ENCODE measurements around the gene HAL.

Gene HAL

DNA sequence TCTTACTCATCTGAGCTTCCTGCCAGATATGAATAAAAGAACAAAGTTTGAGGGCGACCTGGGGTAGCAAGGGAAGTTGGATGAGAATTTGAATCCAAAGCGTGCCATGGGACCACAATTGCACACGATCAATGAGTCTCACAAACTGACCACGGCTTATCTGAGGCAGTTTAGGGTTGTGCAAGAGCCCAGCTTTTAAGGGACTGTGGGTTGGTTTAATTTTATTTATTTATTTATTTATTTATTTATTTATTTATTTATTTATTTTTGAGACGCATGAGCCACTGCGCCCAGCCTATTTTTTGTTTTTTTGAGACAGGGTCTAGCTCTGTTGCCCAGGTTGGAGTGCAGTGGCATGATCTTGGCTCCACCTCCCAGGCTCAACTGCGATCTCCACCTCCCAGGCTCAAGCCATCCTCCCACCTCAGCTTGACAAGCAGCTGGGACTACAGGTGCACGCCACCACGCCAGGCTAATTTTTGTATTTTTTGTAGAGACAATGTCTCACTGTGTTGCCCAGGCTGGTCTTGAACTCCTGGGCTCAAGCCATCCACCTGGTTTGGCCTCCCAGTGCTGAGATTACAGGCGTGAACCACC lies 51.9 kb downstream of the HAL start (continued):
- TF ChIP-seq ZNF354C (tag by site-specific recombination; IDR thresholded peaks at IDR 0.05; ENCODE audit: borderline replicate concordance, low read depth) (0 out of 2 replicates have a peak, but pooled peaks have one; percentile 33), ZNF112 (tag by site-specific recombination; IDR thresholded peaks at IDR 0.05) (no peak), ZNF791 (tag by site-specific recombination; IDR thresholded peaks at IDR 0.05) (peak; percentile 54; the same call in 1 of the 2 replicates), SCRT2 (tag by site-specific recombination; IDR thresholded peaks at IDR 0.05) (no peak), ZNF629 (tag by site-specific recombination; IDR thresholded peaks at IDR 0.05) (peak; percentile 37), ZNF292 (tag by site-specific recombination; IDR thresholded peaks at IDR 0.05; ENCODE audit: borderline replicate concordance, low read depth) (peak; percentile 90; the same call in 1 of the 2 replicates), ZNF623 (tag by site-specific recombination; IDR thresholded peaks at IDR 0.05) (peak; percentile 81)
- TF ChIP-seq, protein P1, sequence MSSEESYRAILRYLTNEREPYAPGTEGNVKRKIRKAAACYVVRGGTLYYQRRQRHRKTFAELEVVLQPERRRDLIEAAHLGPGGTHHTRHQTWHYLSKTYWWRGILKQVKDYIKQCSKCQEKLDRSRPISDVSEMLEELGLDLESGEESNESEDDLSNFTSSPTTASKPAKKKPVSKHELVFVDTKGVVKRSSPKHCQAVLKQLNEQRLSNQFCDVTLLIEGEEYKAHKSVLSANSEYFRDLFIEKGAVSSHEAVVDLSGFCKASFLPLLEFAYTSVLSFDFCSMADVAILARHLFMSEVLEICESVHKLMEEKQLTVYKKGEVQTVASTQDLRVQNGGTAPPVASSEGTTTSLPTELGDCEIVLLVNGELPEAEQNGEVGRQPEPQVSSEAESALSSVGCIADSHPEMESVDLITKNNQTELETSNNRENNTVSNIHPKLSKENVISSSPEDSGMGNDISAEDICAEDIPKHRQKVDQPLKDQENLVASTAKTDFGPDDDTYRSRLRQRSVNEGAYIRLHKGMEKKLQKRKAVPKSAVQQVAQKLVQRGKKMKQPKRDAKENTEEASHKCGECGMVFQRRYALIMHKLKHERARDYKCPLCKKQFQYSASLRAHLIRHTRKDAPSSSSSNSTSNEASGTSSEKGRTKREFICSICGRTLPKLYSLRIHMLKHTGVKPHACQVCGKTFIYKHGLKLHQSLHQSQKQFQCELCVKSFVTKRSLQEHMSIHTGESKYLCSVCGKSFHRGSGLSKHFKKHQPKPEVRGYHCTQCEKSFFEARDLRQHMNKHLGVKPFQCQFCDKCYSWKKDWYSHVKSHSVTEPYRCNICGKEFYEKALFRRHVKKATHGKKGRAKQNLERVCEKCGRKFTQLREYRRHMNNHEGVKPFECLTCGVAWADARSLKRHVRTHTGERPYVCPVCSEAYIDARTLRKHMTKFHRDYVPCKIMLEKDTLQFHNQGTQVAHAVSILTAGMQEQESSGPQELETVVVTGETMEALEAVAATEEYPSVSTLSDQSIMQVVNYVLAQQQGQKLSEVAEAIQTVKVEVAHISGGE (tag by site-specific recombination; conservative IDR thresholded peaks at IDR 0.05; ENCODE audit: low read depth), result peak; percentile 83
- TF ChIP-seq, protein P2, sequence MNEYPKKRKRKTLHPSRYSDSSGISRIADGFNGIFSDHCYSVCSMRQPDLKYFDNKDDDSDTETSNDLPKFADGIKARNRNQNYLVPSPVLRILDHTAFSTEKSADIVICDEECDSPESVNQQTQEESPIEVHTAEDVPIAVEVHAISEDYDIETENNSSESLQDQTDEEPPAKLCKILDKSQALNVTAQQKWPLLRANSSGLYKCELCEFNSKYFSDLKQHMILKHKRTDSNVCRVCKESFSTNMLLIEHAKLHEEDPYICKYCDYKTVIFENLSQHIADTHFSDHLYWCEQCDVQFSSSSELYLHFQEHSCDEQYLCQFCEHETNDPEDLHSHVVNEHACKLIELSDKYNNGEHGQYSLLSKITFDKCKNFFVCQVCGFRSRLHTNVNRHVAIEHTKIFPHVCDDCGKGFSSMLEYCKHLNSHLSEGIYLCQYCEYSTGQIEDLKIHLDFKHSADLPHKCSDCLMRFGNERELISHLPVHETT (tag by site-specific recombination; IDR thresholded peaks at IDR 0.05), result 0 out of 2 replicates have a peak, but pooled peaks have one; percentile 46

DNA sequence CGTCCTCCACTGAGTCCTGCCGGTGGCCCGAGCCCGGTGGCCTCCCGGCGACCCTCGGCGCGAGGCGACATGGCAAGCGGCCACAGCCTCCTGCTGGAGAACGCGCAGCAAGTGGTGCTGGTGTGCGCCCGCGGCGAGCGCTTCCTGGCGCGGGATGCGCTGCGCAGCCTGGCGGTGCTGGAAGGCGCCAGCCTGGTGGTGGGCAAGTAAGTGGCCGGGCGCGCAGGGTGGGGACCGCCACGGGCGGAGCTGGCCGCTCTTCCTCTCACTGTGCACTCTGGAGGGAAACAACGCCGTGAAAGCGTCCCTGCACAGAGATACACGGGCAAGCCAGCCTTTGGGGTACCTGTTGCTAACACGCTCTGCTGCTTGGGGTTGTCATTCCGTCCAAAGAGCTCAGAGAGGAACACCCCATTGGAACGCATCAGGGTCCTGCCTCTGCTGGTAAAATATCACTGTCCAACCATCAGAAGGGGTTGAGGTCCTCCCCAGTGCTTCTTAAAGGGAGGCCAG lies 52.8 kb downstream of the HAL start, which contains the start of gene AMDHD1:
Gene AMDHD1 (plus strand): TSS at position 2 of the 513 bp plus-strand sequence. CDS start 68 bp downstream, at position 70.
- ChIA-PET POLR2A (interaction anchor here (0.7 to 1.7 kb wide), 2 partner anchors 8 to 93 kb away, joined by 3 to 4 read pairs; no protein-coding TSS in a partner anchor), CTCF (interaction anchor here (0.6 to 2.9 kb wide), 5 partner anchors 12 to 1285 kb away, joined by 3 to 17 read pairs (median 6); no protein-coding TSS in a partner anchor)
- Histone ChIP-seq H3K27ac (ENCODE audit: extremely low read depth, low read depth, low read length) (peak within 1 kb of the TSS; percentile 77), H3K9me3 (ENCODE audit: control insufficient read depth, insufficient read depth, low read depth, low read length) (no peaks in the 10 kb centered on the region), H3K4me3 (ENCODE audit: low read depth, low read length) (peak within 1 kb of the TSS; percentile 66), H3K36me3 (ENCODE audit: control insufficient read depth in 2 of 2, insufficient read depth in 1 of 2, low read length in 2 of 2) (no peaks in the 10 kb centered on the region), H3K4me1 (ENCODE audit: control insufficient read depth, insufficient read depth, low read length) (peaks cover 3% of the 10 kb centered on the region; the same call in 1 of the 2 replicates)
- TF ChIP-seq GLIS1 (tag by site-specific recombination; IDR thresholded peaks at IDR 0.05) (peak; percentile 4), SETDB1 (IDR thresholded peaks at IDR 0.05; ENCODE audit: insufficient read length, low read length) (no peak), ZBTB8A (tag by site-specific recombination; IDR thresholded peaks at IDR 0.05) (peak; percentile 95), ZIC2 (tag by site-specific recombination; IDR thresholded peaks at IDR 0.05) (peak; percentile 93), ZNF341 (tag by site-specific recombination; IDR thresholded peaks at IDR 0.05; ENCODE audit: low read depth) (peak; percentile 63), SCRT2 (tag by site-specific recombination; IDR thresholded peaks at IDR 0.05) (peak; percentile 100), ZBTB20 (tag by site-specific recombination; IDR thresholded peaks at IDR 0.05) (peak; percentile 19; the same call in 1 of the 2 replicates)
- TF ChIP-seq, protein P3, sequence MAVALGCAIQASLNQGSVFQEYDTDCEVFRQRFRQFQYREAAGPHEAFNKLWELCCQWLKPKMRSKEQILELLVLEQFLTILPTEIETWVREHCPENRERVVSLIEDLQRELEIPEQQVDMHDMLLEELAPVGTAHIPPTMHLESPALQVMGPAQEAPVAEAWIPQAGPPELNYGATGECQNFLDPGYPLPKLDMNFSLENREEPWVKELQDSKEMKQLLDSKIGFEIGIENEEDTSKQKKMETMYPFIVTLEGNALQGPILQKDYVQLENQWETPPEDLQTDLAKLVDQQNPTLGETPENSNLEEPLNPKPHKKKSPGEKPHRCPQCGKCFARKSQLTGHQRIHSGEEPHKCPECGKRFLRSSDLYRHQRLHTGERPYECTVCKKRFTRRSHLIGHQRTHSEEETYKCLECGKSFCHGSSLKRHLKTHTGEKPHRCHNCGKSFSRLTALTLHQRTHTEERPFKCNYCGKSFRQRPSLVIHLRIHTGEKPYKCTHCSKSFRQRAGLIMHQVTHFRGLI (tag by site-specific recombination; IDR thresholded peaks at IDR 0.05), result peak; percentile 72
- TF ChIP-seq, protein P4, sequence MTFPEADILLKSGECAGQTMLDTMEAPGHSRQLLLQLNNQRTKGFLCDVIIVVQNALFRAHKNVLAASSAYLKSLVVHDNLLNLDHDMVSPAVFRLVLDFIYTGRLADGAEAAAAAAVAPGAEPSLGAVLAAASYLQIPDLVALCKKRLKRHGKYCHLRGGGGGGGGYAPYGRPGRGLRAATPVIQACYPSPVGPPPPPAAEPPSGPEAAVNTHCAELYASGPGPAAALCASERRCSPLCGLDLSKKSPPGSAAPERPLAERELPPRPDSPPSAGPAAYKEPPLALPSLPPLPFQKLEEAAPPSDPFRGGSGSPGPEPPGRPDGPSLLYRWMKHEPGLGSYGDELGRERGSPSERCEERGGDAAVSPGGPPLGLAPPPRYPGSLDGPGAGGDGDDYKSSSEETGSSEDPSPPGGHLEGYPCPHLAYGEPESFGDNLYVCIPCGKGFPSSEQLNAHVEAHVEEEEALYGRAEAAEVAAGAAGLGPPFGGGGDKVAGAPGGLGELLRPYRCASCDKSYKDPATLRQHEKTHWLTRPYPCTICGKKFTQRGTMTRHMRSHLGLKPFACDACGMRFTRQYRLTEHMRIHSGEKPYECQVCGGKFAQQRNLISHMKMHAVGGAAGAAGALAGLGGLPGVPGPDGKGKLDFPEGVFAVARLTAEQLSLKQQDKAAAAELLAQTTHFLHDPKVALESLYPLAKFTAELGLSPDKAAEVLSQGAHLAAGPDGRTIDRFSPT (tag by site-specific recombination; IDR thresholded peaks at IDR 0.05), result peak; percentile 75
- TF ChIP-seq, protein P5, sequence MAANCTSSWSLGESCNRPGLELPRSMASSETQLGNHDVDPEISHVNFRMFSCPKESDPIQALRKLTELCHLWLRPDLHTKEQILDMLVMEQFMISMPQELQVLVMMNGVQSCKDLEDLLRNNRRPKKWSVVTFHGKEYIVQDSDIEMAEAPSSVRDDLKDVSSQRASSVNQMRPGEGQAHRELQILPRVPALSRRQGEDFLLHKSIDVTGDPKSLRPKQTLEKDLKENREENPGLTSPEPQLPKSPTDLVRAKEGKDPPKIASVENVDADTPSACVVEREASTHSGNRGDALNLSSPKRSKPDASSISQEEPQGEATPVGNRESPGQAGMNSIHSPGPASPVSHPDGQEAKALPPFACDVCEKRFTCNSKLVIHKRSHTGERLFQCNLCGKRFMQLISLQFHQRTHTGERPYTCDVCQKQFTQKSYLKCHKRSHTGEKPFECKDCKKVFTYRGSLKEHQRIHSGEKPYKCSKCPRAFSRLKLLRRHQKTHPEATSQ (tag by site-specific recombination; IDR thresholded peaks at IDR 0.05), result no peak
- TF ChIP-seq, protein P6, sequence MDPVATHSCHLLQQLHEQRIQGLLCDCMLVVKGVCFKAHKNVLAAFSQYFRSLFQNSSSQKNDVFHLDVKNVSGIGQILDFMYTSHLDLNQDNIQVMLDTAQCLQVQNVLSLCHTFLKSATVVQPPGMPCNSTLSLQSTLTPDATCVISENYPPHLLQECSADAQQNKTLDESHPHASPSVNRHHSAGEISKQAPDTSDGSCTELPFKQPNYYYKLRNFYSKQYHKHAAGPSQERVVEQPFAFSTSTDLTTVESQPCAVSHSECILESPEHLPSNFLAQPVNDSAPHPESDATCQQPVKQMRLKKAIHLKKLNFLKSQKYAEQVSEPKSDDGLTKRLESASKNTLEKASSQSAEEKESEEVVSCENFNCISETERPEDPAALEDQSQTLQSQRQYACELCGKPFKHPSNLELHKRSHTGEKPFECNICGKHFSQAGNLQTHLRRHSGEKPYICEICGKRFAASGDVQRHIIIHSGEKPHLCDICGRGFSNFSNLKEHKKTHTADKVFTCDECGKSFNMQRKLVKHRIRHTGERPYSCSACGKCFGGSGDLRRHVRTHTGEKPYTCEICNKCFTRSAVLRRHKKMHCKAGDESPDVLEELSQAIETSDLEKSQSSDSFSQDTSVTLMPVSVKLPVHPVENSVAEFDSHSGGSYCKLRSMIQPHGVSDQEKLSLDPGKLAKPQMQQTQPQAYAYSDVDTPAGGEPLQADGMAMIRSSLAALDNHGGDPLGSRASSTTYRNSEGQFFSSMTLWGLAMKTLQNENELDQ (tag by site-specific recombination; IDR thresholded peaks at IDR 0.05; ENCODE audit: low read depth), result no peak
- TF ChIP-seq, protein P7, sequence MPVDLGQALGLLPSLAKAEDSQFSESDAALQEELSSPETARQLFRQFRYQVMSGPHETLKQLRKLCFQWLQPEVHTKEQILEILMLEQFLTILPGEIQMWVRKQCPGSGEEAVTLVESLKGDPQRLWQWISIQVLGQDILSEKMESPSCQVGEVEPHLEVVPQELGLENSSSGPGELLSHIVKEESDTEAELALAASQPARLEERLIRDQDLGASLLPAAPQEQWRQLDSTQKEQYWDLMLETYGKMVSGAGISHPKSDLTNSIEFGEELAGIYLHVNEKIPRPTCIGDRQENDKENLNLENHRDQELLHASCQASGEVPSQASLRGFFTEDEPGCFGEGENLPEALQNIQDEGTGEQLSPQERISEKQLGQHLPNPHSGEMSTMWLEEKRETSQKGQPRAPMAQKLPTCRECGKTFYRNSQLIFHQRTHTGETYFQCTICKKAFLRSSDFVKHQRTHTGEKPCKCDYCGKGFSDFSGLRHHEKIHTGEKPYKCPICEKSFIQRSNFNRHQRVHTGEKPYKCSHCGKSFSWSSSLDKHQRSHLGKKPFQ (tag by site-specific recombination; IDR thresholded peaks at IDR 0.05), result 0 out of 2 replicates have a peak, but pooled peaks have one; percentile 15
